SIG-M5 treated with dmso at 0.1 percent for 504 hours (cell line): ENCODE data around the gene WDR64.
"Not testable (repeated sequence)": the region's sequence is repeated elsewhere in the genome, so short reads cannot be mapped to it uniquely, and the experiment has no call there.

Source experiments
- DNase-seq: peaks from one replicate; lab custom pipeline; 2025; ENCODE audit not compliant: unreplicated experiment; lab: John Stamatoyannopoulos, UW

The WDR64 gene

DNA sequence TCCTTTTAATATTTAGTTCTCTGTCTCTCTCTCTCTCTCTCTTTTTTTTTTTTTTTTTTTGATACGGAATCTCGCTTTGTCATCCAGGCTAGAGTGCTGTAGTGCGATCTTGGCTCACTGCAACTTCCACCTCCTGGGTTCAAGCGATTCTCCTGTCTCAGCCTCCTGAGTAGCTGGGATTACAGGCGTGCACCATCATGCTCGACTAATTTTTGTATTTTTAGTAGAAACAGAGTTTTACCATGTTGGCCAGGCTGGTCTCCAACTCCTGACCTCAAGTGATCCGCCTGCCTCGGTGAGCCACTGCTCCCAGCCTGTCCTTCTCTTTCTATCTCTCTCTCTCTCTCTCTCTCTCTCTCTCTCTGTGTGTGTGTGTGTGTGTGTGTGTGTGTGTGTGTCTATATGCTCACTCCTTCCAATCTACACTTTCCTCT, 83.4 kb downstream of the WDR64 start:
- DNase-seq: not testable (repeated sequence)

DNA sequence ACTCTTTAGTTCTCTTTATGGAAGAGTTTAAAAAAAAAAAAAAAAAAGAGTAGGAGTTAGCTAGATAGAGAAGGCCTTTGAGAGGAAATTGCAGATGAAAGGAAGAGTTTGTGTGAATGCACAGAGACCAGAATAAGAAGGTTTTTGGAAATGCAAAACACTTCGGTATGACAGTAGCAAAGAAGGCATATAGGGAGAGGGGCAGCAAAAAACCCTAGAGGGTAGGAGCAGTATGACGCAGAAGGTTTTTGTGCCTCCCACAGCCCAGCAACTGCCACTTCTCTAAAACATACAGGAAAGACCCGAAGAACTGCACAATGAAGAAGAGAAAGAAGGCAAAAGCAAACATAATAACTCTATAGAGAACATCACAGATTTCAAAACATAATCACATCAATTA, 84.3 kb downstream of the WDR64 start:
- DNase-seq: no peak

- no peak for DNase-seq
Measured at GRCh38 chr1:241738284-241739078, 86.4 kb downstream of the WDR64 start.

- DNase-seq: no peak
Measured at GRCh38 chr1:241742084-241742483, 90.0 kb downstream of the WDR64 start.

DNA sequence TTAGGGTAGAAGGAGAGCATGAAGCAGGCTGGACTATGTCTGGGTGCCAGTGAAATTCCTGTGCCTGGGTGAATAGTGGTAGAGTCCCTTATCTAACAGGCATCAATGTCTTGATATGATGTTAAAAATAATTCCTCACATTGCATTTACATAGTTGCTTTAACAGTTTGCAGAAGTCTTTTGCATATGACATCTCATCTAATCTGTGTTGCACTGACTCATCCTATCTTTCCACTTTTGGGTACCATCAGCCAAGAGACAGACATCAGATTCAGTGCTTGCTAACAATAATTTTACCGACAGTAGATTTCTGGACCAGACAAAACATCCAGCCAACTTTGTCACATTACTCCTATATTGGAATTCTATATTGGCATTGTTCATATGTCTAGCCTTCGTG, 92.5 kb downstream of the WDR64 start:
- no peak for DNase-seq

- no peak for DNase-seq
Measured at GRCh38 chr1:241747992-241748391, 95.9 kb downstream of the WDR64 start.

- no peak for DNase-seq
Measured at GRCh38 chr1:241749041-241749944, 97.2 kb downstream of the WDR64 start.

- peak; percentile 37 for DNase-seq
Measured at GRCh38 chr1:241749945-241750695, 98.0 kb downstream of the WDR64 start.

GRCh38 chr1:241751524-241751923, 99.4 kb downstream of the WDR64 start:
- DNase-seq: no peak

GRCh38 chr1:241762713-241763339, 110.7 kb downstream of the WDR64 start:
- no peak for DNase-seq

- DNase-seq: no peak
Measured at GRCh38 chr1:241765390-241765789, 113.3 kb downstream of the WDR64 start.

GRCh38 chr1:241767737-241768136, 115.7 kb downstream of the WDR64 start:
- DNase-seq: no peak

DNA sequence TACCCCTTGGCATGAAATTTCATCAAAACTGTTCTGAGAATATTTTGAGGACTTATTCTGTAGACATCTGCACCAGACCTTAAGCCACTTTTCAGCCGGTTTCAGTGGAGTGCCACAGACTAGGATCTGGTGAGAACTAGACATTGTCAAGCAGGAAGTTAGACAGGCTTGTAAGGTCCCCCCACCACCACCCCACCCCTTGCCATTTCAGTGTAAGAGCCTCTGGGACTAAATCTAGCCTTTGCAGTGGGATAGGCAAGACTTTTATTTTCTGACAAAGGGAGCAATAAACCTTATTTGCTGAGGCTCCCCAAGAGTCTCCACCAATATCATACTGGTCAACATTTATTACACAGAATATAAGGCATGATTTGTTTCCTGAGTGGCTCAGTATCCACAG, 118.0 kb downstream of the WDR64 start:
- DNase-seq: no peak

DNA sequence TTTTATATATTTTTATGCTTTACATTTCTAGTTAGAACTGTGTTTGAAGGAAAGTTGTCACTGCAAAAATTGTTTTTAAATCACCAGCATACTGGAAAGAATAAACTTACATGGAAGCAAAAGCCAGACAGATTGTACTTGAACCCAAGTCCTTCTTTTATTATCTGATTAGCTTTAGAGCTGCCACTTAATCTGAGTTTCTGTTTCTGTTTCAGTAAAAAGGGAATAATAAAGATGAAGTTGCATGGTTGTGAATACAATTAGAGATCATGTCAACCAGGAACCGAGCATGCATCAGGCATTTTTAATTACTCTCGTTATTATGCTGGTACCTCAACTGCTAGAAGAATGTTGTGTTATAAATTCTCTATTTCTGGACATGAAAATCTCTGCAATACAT, 119.0 kb downstream of the WDR64 start:
- DNase-seq: no peak

- no peak for DNase-seq
Measured at GRCh38 chr1:241772932-241773500, 120.9 kb downstream of the WDR64 start.

GRCh38 chr1:241773991-241774390, 121.9 kb downstream of the WDR64 start:
- no peak for DNase-seq

DNA sequence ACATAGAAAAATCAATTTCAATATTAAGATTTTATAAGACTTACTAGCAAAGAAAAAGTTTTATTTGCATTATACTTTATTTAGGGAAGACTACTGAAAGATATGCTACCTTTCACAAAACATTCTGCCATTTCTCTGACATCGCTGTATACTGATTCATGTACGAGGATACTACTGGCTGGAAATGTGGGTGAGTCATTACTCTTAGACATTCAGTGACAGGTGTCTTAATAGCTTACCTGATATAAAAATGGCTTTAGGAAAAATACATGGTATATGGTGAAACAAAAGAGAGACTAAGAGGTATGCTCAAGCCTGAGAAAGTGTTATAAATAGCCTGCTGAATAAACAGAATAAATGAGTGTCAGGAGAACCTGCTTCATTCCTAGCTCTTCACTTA, 122.9 kb downstream of the WDR64 start:
- DNase-seq: no peak

DNA sequence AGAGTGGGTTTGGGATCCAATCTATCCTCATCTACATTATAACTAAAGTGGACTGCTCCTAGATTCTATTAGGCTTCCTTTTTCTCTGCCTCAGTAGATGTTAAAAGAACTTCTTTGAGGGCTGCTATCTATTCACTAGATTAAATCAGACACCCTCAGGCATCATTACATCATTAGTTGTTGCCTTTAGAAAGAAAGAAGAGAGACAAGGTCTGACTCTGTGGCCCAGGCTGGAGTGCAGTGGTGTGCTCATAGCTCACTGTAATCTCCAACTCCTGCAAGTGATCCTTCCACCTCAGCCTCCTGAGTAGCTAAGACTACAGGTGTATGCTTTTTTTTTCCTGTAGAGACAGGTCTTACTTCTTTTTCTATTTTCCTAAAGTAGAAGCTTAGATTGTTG, 124.8 kb downstream of the WDR64 start:
- no peak for DNase-seq

DNA sequence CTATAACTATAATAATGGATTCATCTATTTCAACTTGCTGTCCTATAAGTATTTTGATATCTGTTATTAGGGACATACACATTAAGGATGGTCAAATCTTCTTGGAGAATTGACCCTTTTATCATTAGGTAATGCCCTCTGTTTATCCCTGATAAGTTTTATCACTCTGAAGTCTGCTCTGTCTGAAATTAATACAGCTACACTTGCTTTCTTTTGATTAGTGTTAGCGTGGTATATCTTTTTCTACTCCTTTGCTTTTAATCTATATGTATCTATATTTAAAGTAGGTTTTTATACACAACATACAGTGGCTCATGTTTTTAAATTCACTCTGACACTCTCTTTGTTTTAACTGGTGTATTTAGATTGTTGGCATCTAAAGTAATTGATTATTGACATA, 126.0 kb downstream of the WDR64 start:
- DNase-seq: no peak

GRCh38 chr1:241779897-241780296, 127.8 kb downstream of the WDR64 start:
- no peak for DNase-seq

DNA sequence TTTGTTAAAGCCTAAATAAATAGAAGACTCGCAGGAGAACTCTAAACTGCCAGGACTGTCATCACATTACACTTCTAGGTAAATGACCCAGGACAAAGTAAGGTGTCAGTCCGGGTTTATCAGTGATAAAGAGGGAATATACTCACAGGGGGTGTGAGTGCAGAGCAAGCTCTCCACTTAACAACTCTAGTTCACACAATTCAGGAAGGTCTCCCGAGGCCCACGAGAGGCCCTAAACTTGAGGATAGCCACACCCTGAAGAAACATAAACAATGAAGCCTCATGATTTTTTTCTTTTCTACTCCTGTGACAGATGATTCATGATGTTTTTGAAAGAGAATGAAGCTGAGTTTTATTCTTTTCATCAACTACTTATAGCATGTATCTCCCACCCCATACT, 130.3 kb downstream of the WDR64 start:
- no peak for DNase-seq
